GM20000 (cell line): ENCODE measurements around the gene JMJD1C.
"Not testable (repeated sequence)": the region's sequence is repeated elsewhere in the genome, so short reads cannot be mapped to it uniquely, and the experiment has no call there.

ENCODE experiments used
- DNase-seq: peaks from one replicate; pipeline ENCODE4 v3.0.0; 2012; ENCODE audit warnings: low spot score
- TF ChIP-seq, protein P1 (sequence below): IDR thresholded peaks from 2 replicates; pipeline ENCODE4 v1.5.1; 2012; ENCODE audit warnings: mild to moderate bottlenecking, control low read depth; ENCODE audit errors: extremely low read depth, missing control alignments

Gene JMJD1C

DNA sequence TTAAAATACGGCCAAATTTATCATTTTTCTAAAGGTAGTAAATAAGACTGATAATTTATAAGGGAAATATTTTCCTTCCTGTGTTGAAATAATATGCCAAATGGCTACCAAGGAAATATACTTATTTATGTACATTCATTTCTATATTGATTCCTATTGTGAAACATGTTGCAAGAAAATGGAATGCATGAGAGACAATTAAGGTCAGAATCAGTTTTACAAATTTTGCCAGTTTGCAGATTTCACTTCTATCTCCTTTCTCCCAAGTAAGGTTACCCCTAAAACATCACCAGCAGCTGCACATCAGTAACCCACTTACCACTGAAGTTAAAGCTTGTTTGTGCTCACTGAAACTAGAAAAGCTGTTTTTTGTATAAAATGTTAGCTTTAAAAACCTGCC is 36.2 kb upstream of the JMJD1C start:
- no peak for DNase-seq
- TF ChIP-seq, protein P1, sequence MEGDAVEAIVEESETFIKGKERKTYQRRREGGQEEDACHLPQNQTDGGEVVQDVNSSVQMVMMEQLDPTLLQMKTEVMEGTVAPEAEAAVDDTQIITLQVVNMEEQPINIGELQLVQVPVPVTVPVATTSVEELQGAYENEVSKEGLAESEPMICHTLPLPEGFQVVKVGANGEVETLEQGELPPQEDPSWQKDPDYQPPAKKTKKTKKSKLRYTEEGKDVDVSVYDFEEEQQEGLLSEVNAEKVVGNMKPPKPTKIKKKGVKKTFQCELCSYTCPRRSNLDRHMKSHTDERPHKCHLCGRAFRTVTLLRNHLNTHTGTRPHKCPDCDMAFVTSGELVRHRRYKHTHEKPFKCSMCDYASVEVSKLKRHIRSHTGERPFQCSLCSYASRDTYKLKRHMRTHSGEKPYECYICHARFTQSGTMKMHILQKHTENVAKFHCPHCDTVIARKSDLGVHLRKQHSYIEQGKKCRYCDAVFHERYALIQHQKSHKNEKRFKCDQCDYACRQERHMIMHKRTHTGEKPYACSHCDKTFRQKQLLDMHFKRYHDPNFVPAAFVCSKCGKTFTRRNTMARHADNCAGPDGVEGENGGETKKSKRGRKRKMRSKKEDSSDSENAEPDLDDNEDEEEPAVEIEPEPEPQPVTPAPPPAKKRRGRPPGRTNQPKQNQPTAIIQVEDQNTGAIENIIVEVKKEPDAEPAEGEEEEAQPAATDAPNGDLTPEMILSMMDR, result no peak

DNA sequence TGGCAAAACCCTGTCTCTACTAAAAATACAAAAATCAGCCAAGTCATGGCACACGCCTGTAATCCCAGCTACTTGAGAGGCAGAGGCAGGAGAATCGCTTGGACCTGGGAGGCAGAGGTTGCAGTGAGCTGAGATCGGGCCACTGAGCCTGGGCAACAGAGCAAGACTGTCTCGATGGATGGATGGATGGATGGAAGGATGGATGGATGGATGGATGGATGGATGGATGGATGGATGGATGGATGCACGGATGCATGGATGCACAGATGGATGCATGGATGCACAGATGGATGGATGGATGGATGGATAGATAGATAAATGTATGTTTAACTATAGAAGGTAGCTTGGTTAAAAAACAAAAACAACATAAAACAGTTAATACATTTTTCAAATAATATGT is 34.8 kb upstream of the JMJD1C start:
- not testable (repeated sequence) for DNase-seq

DNA sequence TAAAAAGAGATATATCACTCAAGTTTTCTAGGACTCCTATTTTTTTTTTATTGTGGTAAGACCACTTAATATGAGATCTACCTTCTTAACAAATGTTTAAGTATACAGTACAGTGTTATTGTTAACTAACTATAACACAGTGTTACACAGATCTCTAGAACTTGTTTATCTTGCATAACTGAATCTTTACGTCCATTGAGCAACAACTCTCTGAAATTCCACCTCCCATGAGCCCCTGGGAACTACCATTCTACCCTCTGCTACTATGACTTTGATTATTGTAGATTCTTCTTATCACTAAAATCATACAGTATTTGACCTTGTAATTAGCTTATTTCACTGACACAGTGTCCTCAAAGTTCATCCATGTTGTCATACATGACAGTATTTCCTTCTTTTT is 32.9 kb upstream of the JMJD1C start:
- TF ChIP-seq, protein P1, result no peak
- no peak for DNase-seq

DNA sequence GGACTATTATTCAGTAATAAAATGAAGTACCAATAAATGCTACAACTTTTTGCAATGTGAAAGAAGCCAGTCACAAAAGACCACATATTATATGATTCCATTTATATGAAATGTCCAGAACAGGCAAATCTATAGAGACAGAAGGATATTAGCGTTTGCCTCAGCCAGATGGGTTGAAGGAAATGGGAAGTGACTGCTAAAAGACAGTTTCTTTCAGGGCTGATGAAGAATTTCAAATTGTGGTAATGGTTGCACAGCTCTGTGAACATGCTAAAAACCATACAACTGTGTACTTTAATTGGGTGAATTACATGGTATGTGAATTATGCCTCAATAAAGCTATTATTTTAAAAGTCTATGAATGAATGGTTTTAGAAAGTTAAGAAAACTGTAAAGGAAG is 31.5 kb upstream of the JMJD1C start:
- TF ChIP-seq, protein P1, result no peak
- DNase-seq, result no peak

DNA sequence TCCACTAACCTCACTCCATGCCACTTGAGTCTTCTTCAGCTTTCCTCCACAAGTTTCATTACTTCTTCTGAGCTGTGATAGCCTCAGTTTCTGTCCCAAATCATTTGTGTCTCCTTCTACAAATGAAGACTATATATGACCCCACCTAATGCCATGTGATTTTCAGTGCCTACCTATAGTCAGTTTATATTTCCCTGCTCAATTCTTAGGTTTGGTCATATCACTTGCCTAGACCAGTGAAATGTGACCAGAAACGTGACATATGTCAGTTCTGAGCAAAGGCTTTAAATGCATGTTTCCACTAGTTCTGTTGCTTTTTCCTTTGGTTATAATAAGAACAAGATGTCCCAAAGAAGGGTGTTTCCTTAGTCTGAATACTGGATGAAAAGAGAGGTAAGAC is 30.8 kb upstream of the JMJD1C start:
- DNase-seq, result no peak
- TF ChIP-seq, protein P1, result no peak

DNA sequence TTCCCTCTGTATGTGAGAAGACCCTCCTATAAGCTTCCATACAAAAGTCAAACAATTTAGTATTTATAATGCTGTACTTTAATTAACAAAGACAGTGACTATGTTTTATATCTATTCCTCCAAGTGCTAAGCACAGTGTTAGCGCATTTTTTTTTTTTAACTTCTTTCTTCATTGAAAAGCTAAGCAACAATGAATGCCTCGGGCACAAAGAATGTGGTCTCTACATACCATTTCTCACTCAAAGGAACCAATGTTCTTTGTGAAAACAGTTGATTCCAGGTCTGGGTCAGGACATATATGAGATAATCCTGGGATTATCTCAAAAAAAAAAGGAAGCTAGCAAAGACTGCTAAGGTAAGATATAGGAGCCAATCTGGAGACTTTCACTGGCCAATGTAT is 29.2 kb upstream of the JMJD1C start:
- no peak for DNase-seq
- TF ChIP-seq, protein P1, result no peak

DNA sequence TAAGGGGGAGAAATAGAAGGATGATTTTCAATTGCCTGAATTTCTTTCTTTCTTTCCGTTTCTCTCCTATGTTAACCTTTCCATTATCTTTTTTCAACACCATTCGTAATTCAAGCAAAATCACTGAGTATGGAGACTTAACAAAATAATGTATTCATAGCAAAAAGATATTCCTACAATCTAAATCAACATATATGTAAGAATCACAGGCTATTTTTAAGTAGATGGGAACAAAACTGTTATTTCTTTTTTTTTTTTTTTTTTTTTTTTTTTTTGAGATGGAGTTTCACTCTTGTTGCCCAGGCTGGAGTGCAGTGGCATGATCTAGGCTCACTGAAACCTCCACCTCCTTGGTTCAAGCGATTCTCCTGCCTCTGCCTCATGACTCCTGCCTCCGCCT is 27.2 kb upstream of the JMJD1C start:
- TF ChIP-seq, protein P1, result no peak
- no peak for DNase-seq

DNA sequence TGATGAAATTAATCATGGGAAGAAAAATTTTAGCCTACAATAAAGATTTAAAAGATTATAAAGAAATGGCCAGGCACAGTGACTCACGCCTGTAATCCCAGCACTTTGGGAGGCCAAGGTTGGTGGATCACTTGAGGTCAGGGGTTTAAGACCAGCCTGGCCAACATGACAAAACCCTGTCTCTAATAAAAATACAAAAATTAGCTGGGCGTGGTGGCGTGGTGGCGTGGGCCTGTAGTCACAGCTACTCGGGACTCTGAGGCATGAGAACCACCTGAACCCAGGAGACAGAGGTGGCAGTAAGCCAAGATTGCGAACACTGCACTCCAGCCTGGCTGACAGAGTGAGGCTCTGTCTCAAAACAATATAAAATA is 26.5 kb upstream of the JMJD1C start:
- not testable (repeated sequence) for DNase-seq

DNA sequence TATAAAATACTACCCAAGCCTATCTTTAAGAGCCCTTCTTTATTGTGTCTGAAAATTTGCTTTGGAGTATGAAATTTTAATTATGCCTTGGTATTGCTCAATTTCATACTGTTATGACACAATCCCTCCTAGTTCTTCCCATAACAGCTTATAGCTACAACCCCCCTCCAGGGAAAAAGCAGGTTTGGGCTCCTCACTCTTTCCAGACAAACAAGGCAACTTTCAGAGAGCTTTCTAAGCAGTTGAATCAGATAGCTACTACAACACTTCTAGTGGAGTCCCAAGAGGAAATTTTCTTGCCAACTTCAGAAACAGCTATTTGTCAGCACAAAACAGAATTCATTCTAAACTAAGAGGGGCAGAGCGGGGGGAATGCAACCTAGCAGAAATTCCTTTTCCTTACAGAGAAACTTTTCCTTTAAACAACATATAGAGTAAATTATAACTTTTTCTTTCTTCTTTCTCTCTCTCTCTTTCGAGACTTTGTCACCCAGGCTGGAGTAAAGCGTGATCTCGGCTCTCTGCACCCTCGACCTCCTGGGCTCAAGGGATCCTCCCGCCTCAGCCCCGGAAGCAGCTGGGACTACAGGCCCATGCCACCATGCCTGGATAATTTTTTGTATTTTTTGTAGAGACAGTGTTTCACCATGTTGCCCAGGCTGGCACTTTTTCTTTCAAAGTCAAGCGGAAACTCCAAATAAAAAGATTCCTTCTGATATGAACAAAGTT is 26.0 kb upstream of the JMJD1C start:
- TF ChIP-seq, protein P1, result no peak
- no peak for DNase-seq
